HEK293 (cell line): ENCODE measurements around the gene TTBK1.

ENCODE experiments used
- CTCF ChIA-PET: fragments of 350-600 bp; formaldehyde crosslinking; extraction: SDS; loops from one replicate; lab custom pipeline; 2021; ENCODE audit warnings: antibody characterized with exemption; lab: Yijun Ruan, JAX
- POLR2A ChIA-PET: fragments of 300-600 bp; formaldehyde crosslinking; extraction: SDS; loops from one replicate; lab custom pipeline; 2020; ENCODE audit warnings: antibody characterized with exemption, inconsistent platforms; lab: Yijun Ruan, JAX
- H3K27ac ChIP-seq: fragments of 200-500 bp; sonication (Bioruptor generic); 2 replicates; pipeline ENCODE4 v1.5.1; 2014; ENCODE audit warnings: low read depth, low read length, control low read depth, inconsistent platforms; ENCODE audit errors: extremely low read depth
- H3K36me3 ChIP-seq, 2 experiments: fragments of 200-500 bp in 1 of 2; sonication (Bioruptor generic) in 1 of 2; 1 replicate in 1 of 2; 2 replicates in 1 of 2; pipeline ENCODE4 v1.5.1; 2014 to 2017; ENCODE audit warnings: inconsistent platforms in 2 of 2, low read length in 2 of 2; ENCODE audit not compliant: control insufficient read depth in 2 of 2, insufficient read depth in 1 of 2
- H3K4me1 ChIP-seq: fragments of 200-500 bp; sonication (Bioruptor generic); 2 replicates; pipeline ENCODE4 v1.5.1; 2014; ENCODE audit warnings: mild to moderate bottlenecking, low read length, inconsistent platforms; ENCODE audit not compliant: control insufficient read depth, insufficient read depth
- H3K4me3 ChIP-seq: 2 replicates; pipeline ENCODE4 v1.5.1; 2011; ENCODE audit warnings: low read depth, mild to moderate bottlenecking, control low read depth, low read length, moderate library complexity
- H3K9me3 ChIP-seq: fragments of 200-500 bp; sonication (Bioruptor generic); 2 replicates; pipeline ENCODE4 v1.5.1; 2014; ENCODE audit warnings: low read depth, low read length, inconsistent platforms; ENCODE audit not compliant: control insufficient read depth, insufficient read depth
- IKZF3 ChIP-seq: fragments of 450-650 bp; IDR thresholded peaks from 2 replicates; pipeline ENCODE4 v1.5.0; 2018; ENCODE audit warnings: missing biosample characterization, mild to moderate bottlenecking, missing genetic modification characterization, moderate library complexity
- KLF1 ChIP-seq: fragments of 450-650 bp; formaldehyde crosslinking; IDR thresholded peaks from 2 replicates; pipeline ENCODE4 v1.5.1; 2016; ENCODE audit warnings: missing biosample characterization, missing genetic modification characterization
- KLF17 ChIP-seq: fragments of 450-650 bp; formaldehyde crosslinking; IDR thresholded peaks from 2 replicates; pipeline ENCODE4 v1.5.1; 2016; ENCODE audit warnings: missing biosample characterization, missing genetic modification characterization
- MYNN ChIP-seq: fragments of 450-650 bp; formaldehyde crosslinking; IDR thresholded peaks from 2 replicates; pipeline ENCODE4 v1.5.1; 2016; ENCODE audit warnings: missing biosample characterization, missing genetic modification characterization, borderline replicate concordance
- MZF1 ChIP-seq: fragments of 450-650 bp; formaldehyde crosslinking; IDR thresholded peaks from 2 replicates; pipeline ENCODE4 v1.5.1; 2017; ENCODE audit warnings: missing biosample characterization, missing genetic modification characterization, borderline replicate concordance
- OVOL3 ChIP-seq: fragments of 450-650 bp; formaldehyde crosslinking; IDR thresholded peaks from 2 replicates; pipeline ENCODE4 v1.5.1; 2016; ENCODE audit warnings: missing biosample characterization, missing genetic modification characterization
- YY1 ChIP-seq: fragments of 450-650 bp; formaldehyde crosslinking; IDR thresholded peaks from 2 replicates; pipeline ENCODE4 v1.5.1; 2018; ENCODE audit warnings: missing biosample characterization, missing genetic modification characterization
- ZBTB48 ChIP-seq: fragments of 450-650 bp; formaldehyde crosslinking; IDR thresholded peaks from 2 replicates; pipeline ENCODE4 v1.5.1; 2016; ENCODE audit warnings: missing biosample characterization, missing genetic modification characterization
- ZFHX2 ChIP-seq: fragments of 450-650 bp; formaldehyde crosslinking; conservative IDR thresholded peaks from 2 replicates; pipeline ENCODE4 v1.5.1; 2016; ENCODE audit warnings: missing biosample characterization, missing genetic modification characterization
- ZNF133 ChIP-seq: fragments of 450-650 bp; formaldehyde crosslinking; IDR thresholded peaks from 2 replicates; pipeline ENCODE4 v1.5.1; 2016; ENCODE audit warnings: missing biosample characterization, missing genetic modification characterization
- ZNF155 ChIP-seq: fragments of 450-650 bp; formaldehyde crosslinking; IDR thresholded peaks from 2 replicates; pipeline ENCODE4 v1.5.1; 2016; ENCODE audit warnings: missing biosample characterization, missing genetic modification characterization
- ZNF157 ChIP-seq: fragments of 450-650 bp; formaldehyde crosslinking; IDR thresholded peaks from 2 replicates; pipeline ENCODE4 v1.5.1; 2016; ENCODE audit warnings: missing biosample characterization, missing genetic modification characterization
- ZNF169 ChIP-seq: fragments of 450-650 bp; formaldehyde crosslinking; IDR thresholded peaks from 2 replicates; pipeline ENCODE4 v1.5.1; 2016; ENCODE audit warnings: missing biosample characterization, missing genetic modification characterization
- ZNF174 ChIP-seq: fragments of 450-650 bp; formaldehyde crosslinking; IDR thresholded peaks from 2 replicates; pipeline ENCODE4 v1.5.0; 2017; ENCODE audit warnings: missing biosample characterization, mild to moderate bottlenecking, missing genetic modification characterization
- ZNF394 ChIP-seq: fragments of 450-650 bp; formaldehyde crosslinking; IDR thresholded peaks from 2 replicates; pipeline ENCODE4 v1.5.1; 2016; ENCODE audit warnings: missing biosample characterization, missing genetic modification characterization, mild to moderate bottlenecking, moderate library complexity, borderline replicate concordance
- ZNF433 ChIP-seq: fragments of 450-650 bp; formaldehyde crosslinking; IDR thresholded peaks from 2 replicates; pipeline ENCODE4 v1.5.1; 2016; ENCODE audit warnings: missing biosample characterization, missing genetic modification characterization, low read depth
- ZNF501 ChIP-seq: fragments of 450-650 bp; formaldehyde crosslinking; IDR thresholded peaks from 2 replicates; pipeline ENCODE4 v1.5.1; 2016; ENCODE audit warnings: missing biosample characterization, missing genetic modification characterization
- ZNF558 ChIP-seq: fragments of 450-650 bp; formaldehyde crosslinking; IDR thresholded peaks from 2 replicates; pipeline ENCODE4 v1.5.1; 2016; ENCODE audit warnings: missing biosample characterization, missing genetic modification characterization
- ZNF629 ChIP-seq: fragments of 450-650 bp; formaldehyde crosslinking; IDR thresholded peaks from 2 replicates; pipeline ENCODE4 v1.5.1; 2017; ENCODE audit warnings: missing biosample characterization, missing genetic modification characterization
- ZNF701 ChIP-seq: fragments of 450-650 bp; formaldehyde crosslinking; IDR thresholded peaks from 2 replicates; pipeline ENCODE4 v1.5.1; 2016; ENCODE audit warnings: missing biosample characterization, missing genetic modification characterization
- ZNF704 ChIP-seq: fragments of 450-650 bp; formaldehyde crosslinking; IDR thresholded peaks from 2 replicates; pipeline ENCODE4 v1.5.1; 2016; ENCODE audit warnings: missing biosample characterization, missing genetic modification characterization
- ZXDB ChIP-seq: fragments of 450-650 bp; formaldehyde crosslinking; IDR thresholded peaks from 2 replicates; pipeline ENCODE4 v1.5.1; 2016; ENCODE audit warnings: missing biosample characterization, missing genetic modification characterization
- TF ChIP-seq, protein P1 (sequence below): fragments of 450-650 bp; formaldehyde crosslinking; IDR thresholded peaks from 2 replicates; pipeline ENCODE4 v1.5.1; 2016; ENCODE audit warnings: missing biosample characterization, missing genetic modification characterization
- TF ChIP-seq, protein P2 (sequence below): IDR thresholded peaks from 2 replicates; pipeline ENCODE4 v1.6.1; 2011; ENCODE audit warnings: mild to moderate bottlenecking, low read depth, low read length, borderline replicate concordance
- TF ChIP-seq, protein P3 (sequence below): fragments of 450-650 bp; formaldehyde crosslinking; IDR thresholded peaks from 2 replicates; pipeline ENCODE4 v1.5.1; 2016; ENCODE audit warnings: missing biosample characterization, missing genetic modification characterization

TTBK1 gene

DNA sequence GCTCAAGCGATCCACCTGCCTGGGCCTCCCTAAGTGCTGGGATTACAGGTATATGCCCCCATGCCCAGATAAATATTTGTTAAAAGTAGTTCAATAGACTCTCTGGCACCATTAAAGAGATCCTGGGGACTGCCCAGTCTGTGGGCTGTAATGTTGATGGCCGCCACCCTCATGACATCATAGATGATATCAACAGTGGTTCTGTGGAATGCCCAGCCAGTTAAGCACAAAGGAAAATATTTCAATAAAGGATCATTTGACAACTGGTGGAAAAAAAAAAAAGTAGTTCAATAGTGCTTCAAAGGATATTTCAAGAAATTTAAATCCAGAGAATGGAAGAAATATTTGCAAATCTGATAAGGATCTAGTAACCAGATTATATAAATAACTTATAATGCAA, 66.9 kb downstream of the TTBK1 start (continued):
- TF ChIP-seq KLF1 (0 out of 2 replicates have a peak, but pooled peaks have one; percentile 19), ZNF433 (tag by site-specific recombination) (no peak), ZNF155 (tag by site-specific recombination) (no peak), ZNF169 (tag by site-specific recombination) (no peak)

GRCh38 chr6:43310624-43311023, 67.3 kb downstream of the TTBK1 start:
- H3K4me3 ChIP-seq, result no peak overlapping the region
- no peaks in the 10 kb centered on the region for H3K36me3 ChIP-seq
- no peak overlapping the region for H3K27ac ChIP-seq
- no peaks in the 10 kb centered on the region for H3K9me3 ChIP-seq
- CTCF ChIA-PET, result no interaction called here
- POLR2A ChIA-PET, result no interaction called here
- no peaks in the 10 kb centered on the region for H3K4me1 ChIP-seq
- TF ChIP-seq ZNF133 (tag by site-specific recombination) (no peak), MYNN (tag by site-specific recombination) (no peak), IKZF3 (tag by site-specific recombination) (no peak), ZNF174 (tag by site-specific recombination) (no peak), ZNF558 (tag by site-specific recombination) (no peak), OVOL3 (tag by site-specific recombination) (no peak), MZF1 (tag by site-specific recombination) (no peak), ZNF704 (tag by site-specific recombination) (no peak), ZFHX2 (tag by site-specific recombination) (no peak), ZBTB48 (tag by site-specific recombination) (no peak), ZNF701 (tag by site-specific recombination) (no peak)
- TF ChIP-seq, protein P1, sequence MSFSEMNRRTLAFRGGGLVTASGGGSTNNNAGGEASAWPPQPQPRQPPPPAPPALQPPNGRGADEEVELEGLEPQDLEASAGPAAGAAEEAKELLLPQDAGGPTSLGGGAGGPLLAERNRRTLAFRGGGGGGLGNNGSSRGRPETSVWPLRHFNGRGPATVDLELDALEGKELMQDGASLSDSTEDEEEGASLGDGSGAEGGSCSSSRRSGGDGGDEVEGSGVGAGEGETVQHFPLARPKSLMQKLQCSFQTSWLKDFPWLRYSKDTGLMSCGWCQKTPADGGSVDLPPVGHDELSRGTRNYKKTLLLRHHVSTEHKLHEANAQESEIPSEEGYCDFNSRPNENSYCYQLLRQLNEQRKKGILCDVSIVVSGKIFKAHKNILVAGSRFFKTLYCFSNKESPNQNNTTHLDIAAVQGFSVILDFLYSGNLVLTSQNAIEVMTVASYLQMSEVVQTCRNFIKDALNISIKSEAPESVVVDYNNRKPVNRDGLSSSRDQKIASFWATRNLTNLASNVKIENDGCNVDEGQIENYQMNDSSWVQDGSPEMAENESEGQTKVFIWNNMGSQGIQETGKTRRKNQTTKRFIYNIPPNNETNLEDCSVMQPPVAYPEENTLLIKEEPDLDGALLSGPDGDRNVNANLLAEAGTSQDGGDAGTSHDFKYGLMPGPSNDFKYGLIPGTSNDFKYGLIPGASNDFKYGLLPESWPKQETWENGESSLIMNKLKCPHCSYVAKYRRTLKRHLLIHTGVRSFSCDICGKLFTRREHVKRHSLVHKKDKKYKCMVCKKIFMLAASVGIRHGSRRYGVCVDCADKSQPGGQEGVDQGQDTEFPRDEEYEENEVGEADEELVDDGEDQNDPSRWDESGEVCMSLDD, result no peak
- TF ChIP-seq, protein P2, sequence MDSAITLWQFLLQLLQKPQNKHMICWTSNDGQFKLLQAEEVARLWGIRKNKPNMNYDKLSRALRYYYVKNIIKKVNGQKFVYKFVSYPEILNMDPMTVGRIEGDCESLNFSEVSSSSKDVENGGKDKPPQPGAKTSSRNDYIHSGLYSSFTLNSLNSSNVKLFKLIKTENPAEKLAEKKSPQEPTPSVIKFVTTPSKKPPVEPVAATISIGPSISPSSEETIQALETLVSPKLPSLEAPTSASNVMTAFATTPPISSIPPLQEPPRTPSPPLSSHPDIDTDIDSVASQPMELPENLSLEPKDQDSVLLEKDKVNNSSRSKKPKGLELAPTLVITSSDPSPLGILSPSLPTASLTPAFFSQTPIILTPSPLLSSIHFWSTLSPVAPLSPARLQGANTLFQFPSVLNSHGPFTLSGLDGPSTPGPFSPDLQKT, result no peak

GRCh38 chr6:43311666-43312065, 68.4 kb downstream of the TTBK1 start:
- no peaks in the 10 kb centered on the region for H3K4me1 ChIP-seq
- no peaks in the 10 kb centered on the region for H3K9me3 ChIP-seq
- no peak overlapping the region for H3K27ac ChIP-seq
- POLR2A ChIA-PET, result interaction anchor here (0.5 to 1.2 kb wide), 3 partner anchors 58 to 213 kb away, joined by 3 to 5 read pairs (median 3); partner anchors contain the start of genes TJAP1 and ZNF318
- H3K36me3 ChIP-seq, result no peaks in the 10 kb centered on the region
- H3K4me3 ChIP-seq, result no peak overlapping the region
- CTCF ChIA-PET, result interaction anchor here (0.8 kb wide), 1 partner anchor 83 kb away, joined by 5 read pairs; no protein-coding TSS in a partner anchor
- TF ChIP-seq ZNF394 (tag by site-specific recombination) (no peak), ZXDB (tag by site-specific recombination) (no peak), ZNF629 (tag by site-specific recombination) (no peak), KLF17 (tag by site-specific recombination) (no peak), ZNF157 (no peak), YY1 (no peak), ZNF501 (tag by site-specific recombination) (no peak)
- TF ChIP-seq, protein P3, sequence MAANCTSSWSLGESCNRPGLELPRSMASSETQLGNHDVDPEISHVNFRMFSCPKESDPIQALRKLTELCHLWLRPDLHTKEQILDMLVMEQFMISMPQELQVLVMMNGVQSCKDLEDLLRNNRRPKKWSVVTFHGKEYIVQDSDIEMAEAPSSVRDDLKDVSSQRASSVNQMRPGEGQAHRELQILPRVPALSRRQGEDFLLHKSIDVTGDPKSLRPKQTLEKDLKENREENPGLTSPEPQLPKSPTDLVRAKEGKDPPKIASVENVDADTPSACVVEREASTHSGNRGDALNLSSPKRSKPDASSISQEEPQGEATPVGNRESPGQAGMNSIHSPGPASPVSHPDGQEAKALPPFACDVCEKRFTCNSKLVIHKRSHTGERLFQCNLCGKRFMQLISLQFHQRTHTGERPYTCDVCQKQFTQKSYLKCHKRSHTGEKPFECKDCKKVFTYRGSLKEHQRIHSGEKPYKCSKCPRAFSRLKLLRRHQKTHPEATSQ, result no peak
- TF ChIP-seq, protein P1, result no peak
